ENCODE results near the gene TCF3.

Gene TCF3

GRCh38 chr19:1685046-1685445, 32.6 kb upstream of the TCF3 start:
- Histone ChIP-seq H3K36me3 (ENCODE audit: control insufficient read depth, insufficient read depth, low read length) (no peaks in the 10 kb centered on the region), H3K9me3 (ENCODE audit: control insufficient read depth, low read length) (no peaks in the 10 kb centered on the region), H3K4me3 (ENCODE audit: insufficient read depth, low read depth, low read length, poor library complexity, severe bottlenecking) (no peak overlapping the region), H3K4me1 (ENCODE audit: control insufficient read depth, insufficient read depth, low read length, poor library complexity, severe bottlenecking) (no peaks in the 10 kb centered on the region), H3K27ac (ENCODE audit: insufficient read depth, low read length, poor library complexity, severe bottlenecking) (no peak overlapping the region), H3K27me3 (replicated peaks; ENCODE audit: control insufficient read depth, insufficient read depth, low read length, poor library complexity, severe bottlenecking) (peaks cover 4% of the 10 kb centered on the region)
- no peak for DNase-seq

- Histone ChIP-seq H3K27ac (ENCODE audit: insufficient read depth, low read length, poor library complexity, severe bottlenecking) (no peak overlapping the region), H3K4me3 (ENCODE audit: insufficient read depth, low read depth, low read length, poor library complexity, severe bottlenecking) (no peak overlapping the region), H3K9me3 (ENCODE audit: control insufficient read depth, low read length) (no peaks in the 10 kb centered on the region), H3K27me3 (replicated peaks; ENCODE audit: control insufficient read depth, insufficient read depth, low read length, poor library complexity, severe bottlenecking) (peaks cover 4% of the 10 kb centered on the region), H3K36me3 (ENCODE audit: control insufficient read depth, insufficient read depth, low read length) (no peaks in the 10 kb centered on the region), H3K4me1 (ENCODE audit: control insufficient read depth, insufficient read depth, low read length, poor library complexity, severe bottlenecking) (no peaks in the 10 kb centered on the region)
- no peak for DNase-seq
These were observed 32.1 kb upstream of the TCF3 start for GRCh38 chr19:1684573-1684912.

GRCh38 chr19:1683869-1684572, 31.6 kb upstream of the TCF3 start:
- H3K4me3 ChIP-seq (ENCODE audit: insufficient read depth, low read depth, low read length, poor library complexity, severe bottlenecking) = no peak overlapping the region
- H3K27me3 ChIP-seq (replicated peaks; ENCODE audit: control insufficient read depth, insufficient read depth, low read length, poor library complexity, severe bottlenecking) = peaks cover 8% of the 10 kb centered on the region

GRCh38 chr19:1680976-1681375, 28.6 kb upstream of the TCF3 start:
- Histone ChIP-seq H3K9me3 (ENCODE audit: control insufficient read depth, low read length) (no peaks in the 10 kb centered on the region), H3K27me3 (replicated peaks; ENCODE audit: control insufficient read depth, insufficient read depth, low read length, poor library complexity, severe bottlenecking) (peaks cover 24% of the 10 kb centered on the region), H3K4me3 (ENCODE audit: insufficient read depth, low read depth, low read length, poor library complexity, severe bottlenecking) (no peak overlapping the region), H3K4me1 (ENCODE audit: control insufficient read depth, insufficient read depth, low read length, poor library complexity, severe bottlenecking) (no peaks in the 10 kb centered on the region), H3K36me3 (ENCODE audit: control insufficient read depth, insufficient read depth, low read length) (no peaks in the 10 kb centered on the region), H3K27ac (ENCODE audit: insufficient read depth, low read length, poor library complexity, severe bottlenecking) (no peak overlapping the region)
- no peak for DNase-seq

More at GRCh38 chr19:1683869-1684572, 31.6 kb upstream of the TCF3 start:
- no peak overlapping the region for H3K27ac ChIP-seq (ENCODE audit: insufficient read depth, low read length, poor library complexity, severe bottlenecking)
- no peaks in the 10 kb centered on the region for H3K4me1 ChIP-seq (ENCODE audit: control insufficient read depth, insufficient read depth, low read length, poor library complexity, severe bottlenecking)
- H3K9me3 ChIP-seq (ENCODE audit: control insufficient read depth, low read length) = no peaks in the 10 kb centered on the region
- no peaks in the 10 kb centered on the region for H3K36me3 ChIP-seq (ENCODE audit: control insufficient read depth, insufficient read depth, low read length)
- DNase-seq = no peak

GRCh38 chr19:1678073-1678472, 25.7 kb upstream of the TCF3 start:
- Histone ChIP-seq H3K27me3 (replicated peaks; ENCODE audit: control insufficient read depth, insufficient read depth, low read length, poor library complexity, severe bottlenecking) (peaks cover 46% of the 10 kb centered on the region), H3K4me3 (ENCODE audit: insufficient read depth, low read depth, low read length, poor library complexity, severe bottlenecking) (no peak overlapping the region), H3K27ac (ENCODE audit: insufficient read depth, low read length, poor library complexity, severe bottlenecking) (no peak overlapping the region), H3K36me3 (ENCODE audit: control insufficient read depth, insufficient read depth, low read length) (no peaks in the 10 kb centered on the region), H3K4me1 (ENCODE audit: control insufficient read depth, insufficient read depth, low read length, poor library complexity, severe bottlenecking) (no peaks in the 10 kb centered on the region), H3K9me3 (ENCODE audit: control insufficient read depth, low read length) (no peaks in the 10 kb centered on the region)
- DNase-seq = no peak

GRCh38 chr19:1676351-1677266, 24.2 kb upstream of the TCF3 start:
- no peak for DNase-seq
- Histone ChIP-seq H3K27me3 (replicated peaks; ENCODE audit: control insufficient read depth, insufficient read depth, low read length, poor library complexity, severe bottlenecking) (peaks cover 49% of the 10 kb centered on the region), H3K4me3 (ENCODE audit: insufficient read depth, low read depth, low read length, poor library complexity, severe bottlenecking) (no peak overlapping the region), H3K4me1 (ENCODE audit: control insufficient read depth, insufficient read depth, low read length, poor library complexity, severe bottlenecking) (peaks cover 8% of the 10 kb centered on the region), H3K27ac (ENCODE audit: insufficient read depth, low read length, poor library complexity, severe bottlenecking) (no peak overlapping the region), H3K36me3 (ENCODE audit: control insufficient read depth, insufficient read depth, low read length) (no peaks in the 10 kb centered on the region), H3K9me3 (ENCODE audit: control insufficient read depth, low read length) (no peaks in the 10 kb centered on the region)

- H3K27me3 ChIP-seq (replicated peaks; ENCODE audit: control insufficient read depth, insufficient read depth, low read length, poor library complexity, severe bottlenecking) = peaks cover 56% of the 10 kb centered on the region
- H3K36me3 ChIP-seq (ENCODE audit: control insufficient read depth, insufficient read depth, low read length) = no peaks in the 10 kb centered on the region
- H3K27ac ChIP-seq (ENCODE audit: insufficient read depth, low read length, poor library complexity, severe bottlenecking) = no peak overlapping the region
- peaks cover 8% of the 10 kb centered on the region for H3K4me1 ChIP-seq (ENCODE audit: control insufficient read depth, insufficient read depth, low read length, poor library complexity, severe bottlenecking)
- H3K9me3 ChIP-seq (ENCODE audit: control insufficient read depth, low read length) = no peaks in the 10 kb centered on the region
- no peak overlapping the region for H3K4me3 ChIP-seq (ENCODE audit: insufficient read depth, low read depth, low read length, poor library complexity, severe bottlenecking)
- no peak for DNase-seq
These were observed 23.4 kb upstream of the TCF3 start for GRCh38 chr19:1675633-1676350.

- peaks cover 9% of the 10 kb centered on the region for H3K4me1 ChIP-seq (ENCODE audit: control insufficient read depth, insufficient read depth, low read length, poor library complexity, severe bottlenecking)
- peaks cover 57% of the 10 kb centered on the region for H3K27me3 ChIP-seq (replicated peaks; ENCODE audit: control insufficient read depth, insufficient read depth, low read length, poor library complexity, severe bottlenecking)
- H3K4me3 ChIP-seq (ENCODE audit: insufficient read depth, low read depth, low read length, poor library complexity, severe bottlenecking) = no peak overlapping the region
- H3K36me3 ChIP-seq (ENCODE audit: control insufficient read depth, insufficient read depth, low read length) = no peaks in the 10 kb centered on the region
- DNase-seq = no peak
- no peaks in the 10 kb centered on the region for H3K9me3 ChIP-seq (ENCODE audit: control insufficient read depth, low read length)
- H3K27ac ChIP-seq (ENCODE audit: insufficient read depth, low read length, poor library complexity, severe bottlenecking) = no peak overlapping the region
These were observed 21.9 kb upstream of the TCF3 start for GRCh38 chr19:1674293-1674679.

GRCh38 chr19:1673645-1674292, 21.4 kb upstream of the TCF3 start:
- Histone ChIP-seq H3K27ac (ENCODE audit: insufficient read depth, low read length, poor library complexity, severe bottlenecking) (no peak overlapping the region), H3K9me3 (ENCODE audit: control insufficient read depth, low read length) (no peaks in the 10 kb centered on the region), H3K4me3 (ENCODE audit: insufficient read depth, low read depth, low read length, poor library complexity, severe bottlenecking) (no peak overlapping the region), H3K36me3 (ENCODE audit: control insufficient read depth, insufficient read depth, low read length) (no peaks in the 10 kb centered on the region), H3K27me3 (replicated peaks; ENCODE audit: control insufficient read depth, insufficient read depth, low read length, poor library complexity, severe bottlenecking) (peaks cover 57% of the 10 kb centered on the region), H3K4me1 (ENCODE audit: control insufficient read depth, insufficient read depth, low read length, poor library complexity, severe bottlenecking) (peaks cover 14% of the 10 kb centered on the region)
- no peak for DNase-seq
